ENCODE data around the gene POR. TPM values are rescaled to one million over a fixed set of nuclear protein-coding genes. Genes with fewer than 3 reads are reported as not detected.
A peak's percentile ranks its signal among the peaks of the same experiment; 100 is the strongest.

POR gene
- total and polyA plus RNA-seq, 2 of the 13 experiments (the other 11 are each of a cell fraction or from before 2014, with no cell fraction given) = 145 to 266 TPM

GRCh38 chr7:75914655-75915415, at the start of gene POR (continued):
- no peak for TF ChIP-seq TCF7 (IDR thresholded peaks at IDR 0.05; ENCODE audit: low read depth)
- peak; percentile 68 for TF ChIP-seq HDAC1 (CRISPR knock-in tag; IDR thresholded peaks at IDR 0.05)
- 0 out of 2 replicates have a peak, but pooled peaks have one; percentile 41 for TF ChIP-seq BCL6 (CRISPR knock-in tag; IDR thresholded peaks at IDR 0.05)
- TF ChIP-seq ZBTB7A (CRISPR knock-in tag; IDR thresholded peaks at IDR 0.05) = 0 out of 2 replicates have a peak, but pooled peaks have one; percentile 31
- TF ChIP-seq HDAC2 (CRISPR knock-in tag; IDR thresholded peaks at IDR 0.05) = 0 out of 2 replicates have a peak, but pooled peaks have one; percentile 11
- peak; percentile 77 for TF ChIP-seq ZBTB34 (CRISPR knock-in tag; IDR thresholded peaks at IDR 0.05)
- peak; percentile 65; the same call in 1 of the 2 replicates for TF ChIP-seq SAFB2 (CRISPR knock-in tag; IDR thresholded peaks at IDR 0.05; ENCODE audit: borderline replicate concordance, low read depth)
- TF ChIP-seq, protein P1, sequence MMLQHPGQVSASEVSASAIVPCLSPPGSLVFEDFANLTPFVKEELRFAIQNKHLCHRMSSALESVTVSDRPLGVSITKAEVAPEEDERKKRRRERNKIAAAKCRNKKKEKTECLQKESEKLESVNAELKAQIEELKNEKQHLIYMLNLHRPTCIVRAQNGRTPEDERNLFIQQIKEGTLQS (CRISPR knock-in tag; IDR thresholded peaks at IDR 0.05) = no peak
- TF ChIP-seq ZNF780A (CRISPR knock-in tag; IDR thresholded peaks at IDR 0.05) = no peak
- TF ChIP-seq MAX (IDR thresholded peaks at IDR 0.05) = peak; percentile 93
- peak; percentile 86 for TF ChIP-seq HIVEP1 (CRISPR knock-in tag; IDR thresholded peaks at IDR 0.05)
- TF ChIP-seq GATA4 (IDR thresholded peaks at IDR 0.05; ENCODE audit: borderline replicate concordance, low read depth) = peak; percentile 76
- peak; percentile 80; the same call in 1 of the 2 replicates for TF ChIP-seq TGIF2 (CRISPR knock-in tag; IDR thresholded peaks at IDR 0.05)
- TF ChIP-seq ZNF615 (CRISPR knock-in tag; IDR thresholded peaks at IDR 0.05; ENCODE audit: borderline replicate concordance) = peak; percentile 80; the same call in 1 of the 2 replicates
- TF ChIP-seq SOX6 (IDR thresholded peaks at IDR 0.05) = no peak
- peak; percentile 62 for TF ChIP-seq SOX6 (CRISPR knock-in tag; IDR thresholded peaks at IDR 0.05)
- TF ChIP-seq ZNF333 (CRISPR knock-in tag; IDR thresholded peaks at IDR 0.05; ENCODE audit: borderline replicate concordance) = no peak; the same call in 1 of the 2 replicates
- TF ChIP-seq SAP130 (CRISPR knock-in tag; IDR thresholded peaks at IDR 0.05; ENCODE audit: low read depth) = peak; percentile 91
- TF ChIP-seq NFATC3 (CRISPR knock-in tag; IDR thresholded peaks at IDR 0.05) = 0 out of 2 replicates have a peak, but pooled peaks have one; percentile 36
- no peak; the same call in 1 of the 2 replicates for TF ChIP-seq ZNF616 (CRISPR knock-in tag; IDR thresholded peaks at IDR 0.05; ENCODE audit: low read depth)
- peak; percentile 35; the same call in 1 of the 2 replicates for TF ChIP-seq SIX4 (CRISPR knock-in tag; IDR thresholded peaks at IDR 0.05)
